Peyer's patch (tissue), 4 donors: ENCODE results near the gene PIEZO1.

Source experiments
- POLR2A ChIP-seq, 2 donors: fragments of 450-650 bp; IDR thresholded peaks; one replicate each; pipeline ENCODE4 v1.5.1; 2017; ENCODE audit warnings: antibody characterized with exemption in 2 of 2, mild to moderate bottlenecking in 2 of 2, moderate library complexity in 2 of 2
- TF ChIP-seq, protein P1 (sequence below), 6 experiments: fragments of 450-650 bp in 4 of 6; fragments of 200-600 bp in 2 of 6; sonication (generic) in 1 of 6; IDR thresholded peaks; one replicate each; pipeline ENCODE4 v1.5.1; 2017 to 2019; ENCODE audit warnings: antibody characterized with exemption in 6 of 6, mild to moderate bottlenecking in 3 of 6, moderate library complexity in 1 of 6

DNA sequence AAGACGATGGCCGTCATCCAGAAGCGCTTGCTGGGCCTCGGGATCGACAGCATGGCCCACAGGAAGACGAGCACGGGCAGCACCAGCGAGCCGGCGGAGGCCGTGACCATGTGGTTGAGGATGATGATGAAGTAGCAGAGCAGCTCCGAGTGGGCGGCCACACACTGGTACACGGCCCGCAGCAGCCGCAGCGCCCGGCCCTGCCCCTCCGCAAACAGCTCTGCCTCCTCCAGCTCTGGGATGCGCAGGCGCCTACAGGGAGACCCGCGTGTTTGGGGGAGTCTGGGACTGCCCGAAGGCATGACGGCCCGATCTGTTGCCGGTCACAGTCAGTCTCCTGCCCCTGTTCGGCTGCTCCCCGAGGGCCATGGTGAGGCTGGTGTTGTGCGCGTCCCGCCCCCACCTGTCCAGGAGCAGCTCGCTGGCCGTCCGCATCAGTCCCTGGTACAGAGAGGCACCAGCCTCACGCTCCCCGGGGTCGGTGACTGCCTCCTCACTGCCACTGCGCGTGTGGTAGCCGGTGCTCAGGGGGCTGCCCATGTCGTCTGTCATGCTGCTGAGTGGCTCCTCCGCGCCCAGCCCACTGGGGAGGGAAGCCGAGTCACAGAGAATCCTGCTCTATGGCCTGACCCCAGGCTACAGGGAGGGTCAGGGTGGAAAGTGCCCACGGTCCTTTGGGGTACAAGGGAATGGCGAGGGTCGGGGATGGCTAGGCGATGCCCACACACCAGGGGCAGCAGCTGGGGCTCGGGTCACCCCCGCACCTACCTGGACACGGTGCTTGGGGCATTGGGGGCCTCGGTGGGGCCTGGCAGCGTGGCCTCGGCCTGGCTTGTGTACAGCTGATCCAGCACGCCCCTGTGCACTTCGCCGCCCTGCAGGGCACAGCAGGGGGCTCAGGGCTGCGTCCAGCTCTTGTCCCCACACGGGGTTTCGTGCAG lies 62.9 kb downstream of the PIEZO1 start:
- no peak for TF ChIP-seq POLR2A (IDR thresholded peaks at IDR 0.05)
- TF ChIP-seq, protein P1, sequence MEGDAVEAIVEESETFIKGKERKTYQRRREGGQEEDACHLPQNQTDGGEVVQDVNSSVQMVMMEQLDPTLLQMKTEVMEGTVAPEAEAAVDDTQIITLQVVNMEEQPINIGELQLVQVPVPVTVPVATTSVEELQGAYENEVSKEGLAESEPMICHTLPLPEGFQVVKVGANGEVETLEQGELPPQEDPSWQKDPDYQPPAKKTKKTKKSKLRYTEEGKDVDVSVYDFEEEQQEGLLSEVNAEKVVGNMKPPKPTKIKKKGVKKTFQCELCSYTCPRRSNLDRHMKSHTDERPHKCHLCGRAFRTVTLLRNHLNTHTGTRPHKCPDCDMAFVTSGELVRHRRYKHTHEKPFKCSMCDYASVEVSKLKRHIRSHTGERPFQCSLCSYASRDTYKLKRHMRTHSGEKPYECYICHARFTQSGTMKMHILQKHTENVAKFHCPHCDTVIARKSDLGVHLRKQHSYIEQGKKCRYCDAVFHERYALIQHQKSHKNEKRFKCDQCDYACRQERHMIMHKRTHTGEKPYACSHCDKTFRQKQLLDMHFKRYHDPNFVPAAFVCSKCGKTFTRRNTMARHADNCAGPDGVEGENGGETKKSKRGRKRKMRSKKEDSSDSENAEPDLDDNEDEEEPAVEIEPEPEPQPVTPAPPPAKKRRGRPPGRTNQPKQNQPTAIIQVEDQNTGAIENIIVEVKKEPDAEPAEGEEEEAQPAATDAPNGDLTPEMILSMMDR (IDR thresholded peaks at IDR 0.05), result no peak
